OCI-LY1 (cell line): ENCODE data around the gene IGFALS.

Experiments
- H2AFZ ChIP-seq: fragments of 200-600 bp; sonication (generic), shearing (Covaris generic); 2 replicates; pipeline ENCODE4 v1.6.0; 2014; ENCODE audit warnings: antibody characterized with exemption, mild to moderate bottlenecking, low read length
- H3F3A ChIP-seq: fragments of 200-600 bp; sonication (generic), shearing (Covaris generic); 2 replicates; pipeline ENCODE4 v1.6.0; 2014; ENCODE audit warnings: mild to moderate bottlenecking, antibody characterized with exemption, low read length, moderate library complexity; ENCODE audit not compliant: insufficient read depth
- H3K27ac ChIP-seq: fragments of 200-600 bp; sonication (generic); 2 replicates; pipeline ENCODE4 v1.5.1; 2014; ENCODE audit warnings: low read length, mixed run types, mild to moderate bottlenecking, low read depth; ENCODE audit not compliant: poor library complexity, severe bottlenecking
- H3K27me3 ChIP-seq: fragments of 200-600 bp; sonication (generic); 2 replicates; pipeline ENCODE4 v1.6.0; 2014; ENCODE audit warnings: antibody characterized with exemption, mild to moderate bottlenecking, low read length, moderate library complexity; ENCODE audit not compliant: insufficient read depth
- H3K36me3 ChIP-seq: fragments of 200-600 bp; sonication (generic); 2 replicates; pipeline ENCODE4 v1.6.1; 2014; ENCODE audit warnings: mild to moderate bottlenecking, antibody characterized with exemption, low read length, moderate library complexity, mixed read lengths; ENCODE audit not compliant: insufficient read depth
- H3K4me1 ChIP-seq: fragments of 200-600 bp; sonication (generic); 2 replicates; pipeline ENCODE4 v1.5.1; 2014; ENCODE audit warnings: mild to moderate bottlenecking, low read length, moderate library complexity; ENCODE audit not compliant: insufficient read depth, severe bottlenecking
- H3K4me2 ChIP-seq: fragments of 200-600 bp; sonication (generic), shearing (Covaris generic); 2 replicates; pipeline ENCODE4 v1.6.1; 2014; ENCODE audit warnings: low read length
- H3K4me3 ChIP-seq: fragments of 200-600 bp; sonication (generic); 2 replicates; pipeline ENCODE4 v1.5.1; 2014; ENCODE audit warnings: low read length, low read depth, mild to moderate bottlenecking, mixed read lengths; ENCODE audit not compliant: poor library complexity, severe bottlenecking
- H3K79me2 ChIP-seq: fragments of 200-600 bp; shearing (Covaris generic); 2 replicates; pipeline ENCODE4 v1.6.1; 2016; ENCODE audit warnings: mixed run types, low read length, mixed read lengths; ENCODE audit not compliant: insufficient read depth
- H3K9ac ChIP-seq: fragments of 200-600 bp; sonication (generic), shearing (Covaris generic); 2 replicates; pipeline ENCODE4 v1.6.1; 2014; ENCODE audit warnings: mild to moderate bottlenecking, low read length, mixed read lengths
- H3K9me2 ChIP-seq: fragments of 200-600 bp; sonication (generic), shearing (Covaris generic); 2 replicates; pipeline ENCODE4 v1.6.1; 2014; ENCODE audit warnings: low read depth, mild to moderate bottlenecking, low read length, mixed read lengths
- H3K9me3 ChIP-seq: fragments of 200-600 bp; shearing (Covaris generic); 2 replicates; pipeline ENCODE4 v1.6.1; 2014; ENCODE audit warnings: low read length, mixed read lengths
- H4K20me1 ChIP-seq: fragments of 200-600 bp; sonication (generic), shearing (Covaris generic); 2 replicates; pipeline ENCODE4 v1.6.0; 2016; ENCODE audit warnings: mild to moderate bottlenecking, low read length; ENCODE audit not compliant: insufficient read depth
- EZH2 ChIP-seq: fragments of 200-600 bp; sonication (generic), shearing (Covaris generic); IDR thresholded peaks from 2 replicates; pipeline ENCODE4 v1.8.0; 2017; ENCODE audit warnings: borderline replicate concordance, mixed run types, mild to moderate bottlenecking, antibody characterized with exemption, low read length, moderate library complexity, mixed read lengths
- TF ChIP-seq, protein P1 (sequence below): fragments of 200-600 bp; sonication (generic), shearing (Covaris generic); IDR thresholded peaks from 2 replicates; pipeline ENCODE4 v1.5.1; 2017; ENCODE audit warnings: mild to moderate bottlenecking, antibody characterized with exemption, low read length, moderate library complexity, mixed read lengths

The IGFALS gene

DNA sequence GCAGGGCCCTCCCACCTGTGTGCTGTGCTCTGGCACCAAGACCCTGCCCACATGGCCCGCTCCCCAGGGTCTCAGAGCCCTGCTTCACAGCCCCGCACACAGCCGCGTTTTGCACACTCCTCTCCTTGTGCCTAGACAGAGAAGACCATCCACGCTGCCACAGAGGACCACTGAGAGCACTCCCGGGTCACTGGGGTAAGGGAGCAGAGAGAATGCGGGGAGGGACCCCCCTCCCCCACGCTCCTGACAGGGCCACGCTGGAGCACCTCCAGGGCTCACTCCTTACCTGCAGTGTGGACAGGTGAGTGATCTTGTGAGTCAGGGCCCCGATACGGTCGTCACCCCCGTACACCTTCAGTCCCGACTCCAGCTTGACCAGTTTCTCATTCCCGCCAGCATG lies 26.1 kb upstream of the IGFALS start:
- no peak overlapping the region for H3K4me2 ChIP-seq
- no peaks in the 10 kb centered on the region for H3K79me2 ChIP-seq
- H3K36me3 ChIP-seq: no peaks in the 10 kb centered on the region
- no peaks in the 10 kb centered on the region for H3F3A ChIP-seq
- H3K4me1 ChIP-seq: no peaks in the 10 kb centered on the region
- no peak overlapping the region for H2AFZ ChIP-seq
- H3K9me2 ChIP-seq: no peaks in the 10 kb centered on the region
- no peaks in the 10 kb centered on the region for H3K9me3 ChIP-seq
- TF ChIP-seq EZH2: no peak
- TF ChIP-seq, protein P1, sequence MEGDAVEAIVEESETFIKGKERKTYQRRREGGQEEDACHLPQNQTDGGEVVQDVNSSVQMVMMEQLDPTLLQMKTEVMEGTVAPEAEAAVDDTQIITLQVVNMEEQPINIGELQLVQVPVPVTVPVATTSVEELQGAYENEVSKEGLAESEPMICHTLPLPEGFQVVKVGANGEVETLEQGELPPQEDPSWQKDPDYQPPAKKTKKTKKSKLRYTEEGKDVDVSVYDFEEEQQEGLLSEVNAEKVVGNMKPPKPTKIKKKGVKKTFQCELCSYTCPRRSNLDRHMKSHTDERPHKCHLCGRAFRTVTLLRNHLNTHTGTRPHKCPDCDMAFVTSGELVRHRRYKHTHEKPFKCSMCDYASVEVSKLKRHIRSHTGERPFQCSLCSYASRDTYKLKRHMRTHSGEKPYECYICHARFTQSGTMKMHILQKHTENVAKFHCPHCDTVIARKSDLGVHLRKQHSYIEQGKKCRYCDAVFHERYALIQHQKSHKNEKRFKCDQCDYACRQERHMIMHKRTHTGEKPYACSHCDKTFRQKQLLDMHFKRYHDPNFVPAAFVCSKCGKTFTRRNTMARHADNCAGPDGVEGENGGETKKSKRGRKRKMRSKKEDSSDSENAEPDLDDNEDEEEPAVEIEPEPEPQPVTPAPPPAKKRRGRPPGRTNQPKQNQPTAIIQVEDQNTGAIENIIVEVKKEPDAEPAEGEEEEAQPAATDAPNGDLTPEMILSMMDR: no peak
- no peaks in the 10 kb centered on the region for H4K20me1 ChIP-seq
- no peak overlapping the region for H3K27ac ChIP-seq
- no peaks in the 10 kb centered on the region for H3K27me3 ChIP-seq
- no peak overlapping the region for H3K4me3 ChIP-seq
- H3K9ac ChIP-seq: no peak overlapping the region

DNA sequence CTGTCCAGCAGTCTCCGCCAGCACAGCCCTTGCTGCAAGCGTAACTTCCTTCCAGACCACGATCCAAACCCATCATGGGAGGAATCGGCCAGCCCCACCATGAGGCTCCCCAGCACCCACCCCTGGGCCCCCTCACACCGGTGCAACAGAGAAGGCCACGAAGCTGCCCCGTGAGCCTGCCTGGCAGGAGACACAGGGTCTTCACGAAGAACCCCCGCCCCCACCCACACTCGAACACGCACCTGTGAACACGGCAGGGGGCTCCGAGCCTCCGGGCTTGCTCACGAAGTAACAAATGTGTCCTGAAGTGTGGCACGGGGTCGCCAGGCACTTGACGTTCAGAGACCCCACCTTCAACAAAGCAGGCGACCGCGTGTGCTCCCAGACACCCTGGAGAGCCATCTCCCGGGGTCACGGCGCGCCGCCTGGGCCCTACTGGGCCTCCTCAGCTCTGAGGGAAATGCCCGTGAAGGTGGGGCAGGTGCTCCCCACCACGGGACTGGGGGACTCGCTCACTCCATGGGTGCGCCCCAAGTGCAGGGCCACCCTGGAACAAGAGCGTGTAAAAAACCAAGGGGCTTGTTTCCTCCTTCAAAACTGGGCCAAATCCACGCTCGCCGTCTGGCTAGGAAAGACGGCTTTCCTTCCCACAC lies 25.5 kb upstream of the IGFALS start:
- H3K9me3 ChIP-seq: no peaks in the 10 kb centered on the region
- H3K27ac ChIP-seq: no peak overlapping the region
- no peaks in the 10 kb centered on the region for H3F3A ChIP-seq
- H3K9ac ChIP-seq: no peak overlapping the region
- no peak overlapping the region for H3K4me2 ChIP-seq
- no peaks in the 10 kb centered on the region for H3K27me3 ChIP-seq
- H3K79me2 ChIP-seq: no peaks in the 10 kb centered on the region
- H2AFZ ChIP-seq: no peak overlapping the region
- H3K4me3 ChIP-seq: no peak overlapping the region
- H3K4me1 ChIP-seq: no peaks in the 10 kb centered on the region
- no peaks in the 10 kb centered on the region for H3K36me3 ChIP-seq
- no peaks in the 10 kb centered on the region for H3K9me2 ChIP-seq
- no peak for TF ChIP-seq EZH2
- TF ChIP-seq, protein P1: no peak
- H4K20me1 ChIP-seq: no peaks in the 10 kb centered on the region

DNA sequence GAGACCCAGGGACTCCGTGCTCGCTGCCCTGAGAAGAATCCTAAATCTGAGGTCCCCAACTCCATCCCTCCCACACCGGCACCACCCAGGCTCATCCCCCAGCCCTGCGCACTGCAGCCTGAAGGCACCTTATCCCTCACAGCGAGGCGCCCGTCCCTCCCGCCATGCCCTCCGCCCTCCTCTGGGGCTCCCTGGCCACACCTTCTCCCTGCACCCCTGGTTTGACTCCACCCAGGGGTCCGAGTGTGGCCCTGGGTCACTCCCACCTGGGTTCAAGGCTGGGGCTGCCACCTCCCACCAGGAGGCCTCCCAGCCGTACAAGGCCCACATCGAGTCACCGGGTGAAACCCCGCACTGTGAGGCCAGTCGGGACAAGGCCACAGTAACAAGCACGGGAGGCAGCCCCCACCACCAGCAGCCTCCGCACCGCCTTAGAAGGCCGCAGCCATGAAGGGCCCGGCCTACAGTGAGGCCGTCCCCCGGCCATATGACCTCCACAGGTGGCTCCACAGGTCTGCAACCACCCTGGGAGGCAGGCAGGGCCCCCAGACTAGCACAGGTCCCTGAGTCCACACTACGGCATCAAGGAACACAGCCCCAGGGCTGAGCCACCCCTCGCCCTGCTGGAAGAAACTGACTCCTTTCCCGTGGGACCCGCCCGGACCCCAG lies 24.8 kb upstream of the IGFALS start:
- Histone ChIP-seq H2AFZ (no peak overlapping the region), H3K79me2 (no peaks in the 10 kb centered on the region), H3K27me3 (no peaks in the 10 kb centered on the region), H3K9me3 (no peaks in the 10 kb centered on the region), H3K9me2 (no peaks in the 10 kb centered on the region), H3K4me3 (no peak overlapping the region), H3K4me2 (no peak overlapping the region), H3K36me3 (no peaks in the 10 kb centered on the region), H3K27ac (no peak overlapping the region), H3F3A (no peaks in the 10 kb centered on the region), H3K9ac (no peak overlapping the region), H4K20me1 (no peaks in the 10 kb centered on the region), H3K4me1 (no peaks in the 10 kb centered on the region)
- no peak for TF ChIP-seq EZH2
- TF ChIP-seq, protein P1: no peak
